SHP77 treated with DMSO at 0.1 percent for 48 hours (cell line): ENCODE results near the gene CACNA1I.

Source experiments
- DNase-seq: peaks from one replicate; lab custom pipeline; 2025; lab: John Stamatoyannopoulos, UW

Gene CACNA1I

GRCh38 chr22:39598017-39598965 lies 27.7 kb downstream of the CACNA1I start:
- no peak for DNase-seq

DNA sequence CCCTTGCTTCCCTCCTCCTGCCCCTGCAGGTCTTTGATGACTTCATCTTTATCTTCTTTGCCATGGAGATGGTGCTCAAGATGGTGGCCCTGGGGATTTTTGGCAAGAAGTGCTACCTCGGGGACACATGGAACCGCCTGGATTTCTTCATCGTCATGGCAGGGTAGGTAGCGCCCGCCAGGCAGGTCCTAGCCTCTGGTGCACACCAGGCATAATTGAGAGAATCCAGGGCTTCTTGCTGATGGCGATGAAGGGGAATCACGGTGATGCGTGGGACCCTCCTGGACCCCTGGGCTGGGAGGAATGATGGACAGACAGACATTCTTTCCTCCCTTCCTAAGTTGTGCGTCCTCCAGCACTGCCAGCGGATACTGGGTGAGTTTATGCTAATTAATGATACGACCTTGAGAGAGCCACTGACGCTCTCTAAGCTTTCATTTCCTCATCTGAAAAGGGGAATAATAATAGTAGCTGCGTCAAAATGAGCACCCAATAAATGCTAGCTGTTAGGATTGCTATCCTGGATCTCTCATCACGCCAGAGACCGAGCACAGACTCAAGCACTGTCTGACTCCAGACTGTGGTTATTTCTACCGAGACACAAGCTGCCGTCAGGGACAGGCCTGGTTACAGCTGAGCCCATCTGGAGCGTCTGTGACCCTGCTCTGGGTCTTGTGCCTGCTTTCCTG lies 30.1 kb downstream of the CACNA1I start:
- DNase-seq: no peak

DNA sequence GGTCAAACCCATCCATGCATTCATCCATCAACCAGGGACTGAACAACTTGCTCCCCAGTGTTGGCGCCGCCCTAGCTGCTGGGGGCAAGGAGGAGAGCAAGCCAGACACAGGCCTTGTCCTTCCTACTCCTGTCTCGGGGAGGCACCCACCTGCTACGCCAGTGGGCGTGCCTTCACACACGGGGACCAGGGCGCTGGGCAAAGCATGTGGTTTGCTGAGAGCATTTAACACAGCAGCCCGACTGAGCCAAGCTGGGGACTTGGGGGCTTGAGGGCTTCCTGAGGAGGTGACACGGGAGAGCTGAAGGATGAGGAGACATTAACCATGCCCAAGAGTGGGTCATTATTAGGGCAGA lies 30.6 kb downstream of the CACNA1I start:
- DNase-seq: no peak

- DNase-seq: no peak
Measured at GRCh38 chr22:39603345-39603744, 32.8 kb downstream of the CACNA1I start.

DNA sequence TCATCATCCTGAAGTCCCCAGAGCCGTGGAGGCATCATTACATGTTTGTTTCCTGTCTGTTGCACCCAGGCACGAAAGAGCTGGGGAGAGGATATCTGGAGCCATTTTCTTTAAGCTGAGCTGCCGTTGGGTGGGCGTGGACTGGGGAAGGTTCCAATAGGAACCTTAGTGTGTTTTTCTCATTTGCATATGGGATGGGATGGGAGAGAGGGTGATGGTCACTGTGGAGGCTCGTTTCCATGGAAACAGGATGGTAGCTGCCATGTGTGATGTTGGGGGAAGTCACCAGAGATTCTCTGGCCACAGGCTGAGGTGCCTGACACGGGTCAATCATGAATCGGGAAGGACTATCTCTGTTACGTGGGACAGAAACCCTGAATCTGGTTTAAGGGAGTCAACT lies 39.7 kb downstream of the CACNA1I start:
- DNase-seq: no peak

DNA sequence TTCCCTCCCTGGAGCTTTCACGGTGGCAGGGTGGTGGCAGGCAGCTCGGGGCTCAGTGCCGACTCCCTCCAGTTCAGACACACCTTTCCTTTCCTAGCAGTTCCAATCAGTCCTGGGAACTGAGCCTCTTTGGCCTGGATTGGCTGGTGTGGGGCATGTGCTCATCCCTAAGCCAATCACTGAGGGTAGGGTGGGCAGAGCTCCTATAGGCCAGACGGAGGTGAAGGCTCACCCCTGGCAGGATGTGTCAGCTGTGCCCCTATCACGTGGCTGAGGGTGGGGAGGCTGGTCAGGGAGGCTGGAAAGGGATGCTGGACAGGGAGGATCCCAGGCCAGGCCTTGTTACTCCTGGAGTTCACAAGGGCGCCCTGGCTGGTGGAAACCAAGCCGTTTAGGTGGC lies 40.2 kb downstream of the CACNA1I start:
- no peak for DNase-seq

DNA sequence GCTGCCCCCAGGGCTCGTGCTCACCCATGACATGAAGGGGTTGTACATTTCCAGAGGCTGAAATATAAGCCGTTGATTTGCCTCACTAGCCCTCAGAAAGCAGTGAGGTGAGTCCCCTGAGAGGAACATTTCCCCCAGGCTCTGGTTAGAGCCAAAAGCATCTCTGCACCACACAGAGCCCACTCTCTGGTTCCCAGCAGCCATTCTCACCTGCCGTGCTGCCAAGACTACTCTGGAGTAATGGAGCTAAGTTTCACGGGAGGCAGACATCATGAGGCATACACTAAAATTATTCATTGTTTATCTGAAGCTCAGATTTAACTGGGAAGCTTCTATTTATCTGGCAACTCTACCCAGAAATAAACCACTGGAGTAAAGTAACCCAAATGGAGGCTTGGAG lies 40.8 kb downstream of the CACNA1I start:
- no peak for DNase-seq

DNA sequence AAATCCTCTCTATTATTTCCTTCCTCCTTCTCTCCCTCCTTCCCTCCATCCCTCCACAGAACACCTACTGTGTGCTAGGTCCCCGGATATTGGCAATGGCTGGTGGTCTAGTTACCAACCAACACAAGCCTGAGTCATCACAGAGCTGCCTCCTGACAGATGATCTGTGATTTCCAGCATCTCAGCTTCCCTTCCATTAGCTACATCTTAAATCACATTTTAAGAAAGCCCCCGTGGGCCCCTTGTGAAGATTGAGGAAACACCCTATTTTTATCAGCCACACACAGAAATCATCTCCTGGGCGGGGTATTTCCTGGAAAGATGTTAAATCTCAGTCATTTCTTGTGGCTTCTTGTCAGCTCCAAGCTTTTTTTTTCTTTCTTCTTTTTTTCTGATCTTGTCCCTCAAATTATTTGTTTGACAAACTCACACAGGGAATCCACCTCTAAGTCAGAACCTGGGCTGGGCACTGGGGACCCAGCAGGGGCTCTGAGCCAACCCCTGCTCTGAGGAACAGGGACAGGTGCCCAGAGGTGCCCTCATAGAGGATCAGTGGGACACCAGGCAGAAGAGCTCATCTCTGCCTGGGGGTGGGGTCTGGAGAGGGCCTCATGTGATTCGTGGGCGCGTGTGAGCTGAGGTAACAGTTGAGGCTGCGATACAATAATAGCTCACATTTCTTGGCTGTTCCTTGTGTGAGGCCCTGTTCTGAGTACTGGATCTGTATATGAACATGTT lies 42.4 kb downstream of the CACNA1I start:
- no peak for DNase-seq

- DNase-seq: no peak
Measured at GRCh38 chr22:39613549-39613921, 43.0 kb downstream of the CACNA1I start.

- no peak for DNase-seq
Measured at GRCh38 chr22:39614442-39614841, 43.9 kb downstream of the CACNA1I start.

- no peak for DNase-seq
Measured at GRCh38 chr22:39616051-39616450, 45.5 kb downstream of the CACNA1I start.

- no peak for DNase-seq
Measured at GRCh38 chr22:39616781-39617180, 46.2 kb downstream of the CACNA1I start.

DNA sequence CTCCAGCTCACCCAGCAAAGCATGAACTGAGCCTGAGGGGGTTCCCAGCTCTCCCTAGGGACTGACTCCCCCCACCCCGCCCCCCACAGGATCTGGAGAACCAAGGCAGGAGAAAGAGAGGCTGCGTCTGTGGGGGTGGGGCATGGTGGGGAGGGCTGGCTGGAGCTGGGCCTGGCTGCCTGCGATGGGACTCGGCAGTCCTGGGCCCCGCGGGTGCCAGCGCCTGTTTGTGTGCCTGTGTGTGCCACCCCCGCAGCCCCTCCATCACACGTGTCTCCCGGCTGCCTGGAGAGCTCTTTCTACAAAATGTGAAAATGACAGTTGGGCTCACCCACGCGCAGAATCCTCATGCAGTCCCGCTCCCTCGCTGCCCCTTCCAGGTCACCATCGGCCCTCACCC lies 46.8 kb downstream of the CACNA1I start:
- no peak for DNase-seq

DNA sequence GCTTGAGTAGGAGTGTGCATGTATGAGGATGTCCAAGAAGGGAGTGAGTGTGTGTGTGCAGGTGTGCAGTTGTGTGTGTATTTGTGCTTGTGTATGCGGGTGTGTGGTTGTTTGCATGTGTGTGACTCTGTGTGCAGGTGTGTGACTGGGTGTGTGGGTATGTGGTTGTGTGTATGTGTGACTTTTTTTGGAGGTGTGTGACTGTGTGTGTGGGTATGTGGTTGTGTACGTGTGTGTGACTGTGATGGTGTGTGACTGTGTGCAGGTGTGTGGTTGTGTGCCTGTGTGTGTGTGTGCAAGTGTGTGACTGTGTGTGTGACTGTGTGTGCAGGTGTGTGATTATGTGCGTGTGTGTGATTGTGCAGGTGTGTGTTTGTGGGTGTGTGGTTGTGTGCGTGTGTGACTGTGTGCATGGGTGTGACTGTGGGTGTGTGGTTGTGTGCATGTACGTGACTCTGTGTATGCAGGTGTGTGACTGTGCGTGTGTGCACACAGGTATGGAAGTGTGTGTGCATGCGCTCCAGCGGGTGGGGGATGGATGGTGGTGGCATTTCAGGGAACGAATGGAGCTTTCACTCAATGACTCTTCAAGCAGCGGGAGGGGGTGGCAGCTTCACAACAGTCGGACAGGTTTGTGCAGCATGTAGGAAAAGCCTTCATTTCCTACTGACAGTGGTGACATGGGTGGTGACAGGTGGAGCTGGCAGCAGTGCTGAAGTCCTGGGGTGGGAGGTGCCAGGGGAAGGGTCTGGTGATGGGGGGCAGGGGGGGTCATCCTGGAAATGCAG lies 47.6 kb downstream of the CACNA1I start:
- DNase-seq: no peak

DNA sequence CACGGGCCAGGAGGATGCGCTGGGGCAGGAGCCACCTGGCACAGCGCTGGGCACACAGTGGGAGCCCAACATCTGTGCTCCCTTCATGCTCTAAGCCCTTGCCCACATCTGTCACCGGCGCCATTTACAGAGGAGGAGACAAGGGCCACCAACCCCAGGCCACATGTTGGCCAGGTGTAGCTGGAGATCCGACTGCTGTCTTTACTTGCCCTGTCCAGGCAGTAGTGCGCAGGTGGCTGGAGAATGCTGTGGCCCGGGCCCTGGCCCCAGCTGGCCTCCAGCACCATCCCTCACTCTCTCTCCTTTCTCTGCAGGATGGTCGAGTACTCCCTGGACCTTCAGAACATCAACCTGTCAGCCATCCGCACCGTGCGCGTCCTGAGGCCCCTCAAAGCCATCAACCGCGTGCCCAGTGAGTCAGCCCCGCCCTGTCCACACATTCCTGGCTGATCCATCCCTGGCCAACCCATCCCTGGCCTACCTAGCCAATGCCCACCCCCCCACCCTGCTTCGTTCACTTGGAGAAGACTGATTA lies 48.5 kb downstream of the CACNA1I start:
- no peak for DNase-seq

DNA sequence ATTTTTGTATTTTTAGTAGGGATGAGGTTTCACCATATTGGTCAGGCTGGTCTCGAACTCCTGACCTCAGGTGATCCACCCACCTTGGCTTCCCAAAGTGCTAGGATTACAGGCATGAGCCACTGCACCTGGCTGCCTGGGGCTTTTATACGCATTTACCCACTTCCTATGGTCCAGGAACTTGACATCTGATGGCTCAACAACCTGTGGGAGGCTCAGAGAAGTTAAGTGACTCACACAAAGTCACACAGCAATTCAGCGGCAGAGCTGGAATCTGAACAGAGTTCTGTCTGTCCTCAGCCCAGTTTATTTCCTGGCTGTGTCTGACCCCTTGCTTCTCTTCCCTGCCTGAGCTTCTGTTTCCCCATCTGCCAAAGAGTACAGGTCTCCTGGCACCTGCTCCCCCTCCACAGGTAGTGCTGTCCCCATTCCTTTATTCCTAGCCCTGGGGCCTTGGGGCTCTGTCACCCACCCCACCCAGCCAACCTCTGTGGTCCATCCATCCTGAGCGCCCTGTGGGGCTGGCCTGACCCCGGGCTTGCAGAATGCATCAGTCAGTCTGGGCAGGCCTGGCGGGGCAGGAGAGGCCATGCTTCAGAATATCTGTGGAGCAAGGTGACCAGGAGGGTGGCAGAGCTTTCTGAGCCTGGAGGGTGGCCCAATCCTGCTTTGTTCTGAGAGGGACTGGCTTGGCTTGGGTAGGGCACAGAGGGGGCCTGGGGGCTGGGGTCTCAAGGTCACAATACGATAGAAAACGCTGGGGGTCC lies 50.6 kb downstream of the CACNA1I start:
- no peak for DNase-seq

- no peak for DNase-seq
Measured at GRCh38 chr22:39621826-39622225, 51.3 kb downstream of the CACNA1I start.

- no peak for DNase-seq
Measured at GRCh38 chr22:39622881-39623367, 52.4 kb downstream of the CACNA1I start.

- DNase-seq: no peak
Measured at GRCh38 chr22:39623603-39624500, 53.3 kb downstream of the CACNA1I start.

DNA sequence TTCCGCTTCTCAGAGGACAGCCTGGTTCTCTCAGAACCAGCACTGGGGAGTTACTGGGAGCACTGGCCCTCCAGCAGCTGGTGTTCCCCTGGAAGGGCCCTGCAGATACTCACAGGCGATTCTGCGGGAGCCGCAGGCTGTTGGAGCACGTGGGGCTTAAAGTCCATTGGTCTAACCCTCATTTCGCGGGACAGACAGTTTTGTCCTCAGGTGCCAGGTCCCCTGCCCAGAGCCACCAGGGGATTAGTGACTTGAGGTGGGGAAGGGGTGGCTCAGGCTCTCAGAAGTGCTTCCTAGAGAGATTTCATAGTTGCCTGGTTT lies 53.9 kb downstream of the CACNA1I start:
- DNase-seq: no peak
